Memory B cell (primary cell): ENCODE results near the gene SHANK2.

ENCODE experiments used
- ATAC-seq: fragments of 150-1000 bp; cut with Tn5 transposase; 2 replicates; pipeline ENCODE4 v1.10.0; 2021; ENCODE audit warnings: low read depth, mild to moderate bottlenecking, moderate library complexity
- DNase-seq, 2 donors: peaks; one replicate each; pipeline ENCODE4 v3.0.0; 2022; ENCODE audit warnings: low spot score in 2 of 2
- H3K27ac Mint-ChIP-seq: one replicate; pipeline ENCODE4 v1.8.0; 2022; ENCODE audit warnings: mild to moderate bottlenecking, moderate library complexity, mixed read lengths
- H3K27me3 Mint-ChIP-seq: one replicate; pipeline ENCODE4 v1.8.0; 2022; ENCODE audit warnings: mixed read lengths
- H3K36me3 Mint-ChIP-seq: one replicate; pipeline ENCODE4 v1.8.0; 2022; ENCODE audit warnings: mild to moderate bottlenecking, mixed read lengths
- H3K4me1 Mint-ChIP-seq: one replicate; pipeline ENCODE4 v1.8.0; 2022; ENCODE audit warnings: mixed read lengths
- H3K4me3 Mint-ChIP-seq: one replicate; pipeline ENCODE4 v1.8.0; 2022; ENCODE audit warnings: mild to moderate bottlenecking, moderate library complexity, mixed read lengths
- H3K9me3 Mint-ChIP-seq: one replicate; pipeline ENCODE4 v1.8.0; 2022; ENCODE audit warnings: mixed read lengths

The SHANK2 gene

DNA sequence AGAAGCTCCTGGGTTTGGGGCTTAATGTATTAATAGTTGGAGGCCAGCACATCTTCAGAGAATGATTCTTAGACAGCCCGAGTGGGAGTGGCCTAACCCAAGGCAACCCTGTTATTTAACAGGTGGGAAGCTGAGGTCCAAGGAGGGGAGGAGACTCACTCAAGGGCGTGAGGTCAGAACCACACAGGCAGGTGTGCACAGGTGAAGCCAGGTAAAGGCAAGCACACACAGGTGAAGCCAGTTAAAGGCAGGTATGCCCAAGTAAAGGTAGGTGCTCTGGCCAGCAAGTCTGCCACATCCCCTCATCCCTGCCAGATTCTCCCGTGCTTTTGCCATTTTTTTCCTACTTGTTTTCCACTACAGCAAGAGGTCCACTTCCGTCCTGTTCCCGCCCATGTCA, 2.9 kb upstream of the SHANK2 start:
- H3K27ac Mint-ChIP-seq, result no peak overlapping the region
- H3K36me3 Mint-ChIP-seq, result no peaks in the 10 kb centered on the region
- no peak for DNase-seq
- H3K9me3 Mint-ChIP-seq, result peaks cover 6% of the 10 kb centered on the region
- peaks cover 3% of the 10 kb centered on the region for H3K4me1 Mint-ChIP-seq
- no peak for ATAC-seq
- no peak overlapping the region for H3K4me3 Mint-ChIP-seq
- H3K27me3 Mint-ChIP-seq, result peaks cover 17% of the 10 kb centered on the region

DNA sequence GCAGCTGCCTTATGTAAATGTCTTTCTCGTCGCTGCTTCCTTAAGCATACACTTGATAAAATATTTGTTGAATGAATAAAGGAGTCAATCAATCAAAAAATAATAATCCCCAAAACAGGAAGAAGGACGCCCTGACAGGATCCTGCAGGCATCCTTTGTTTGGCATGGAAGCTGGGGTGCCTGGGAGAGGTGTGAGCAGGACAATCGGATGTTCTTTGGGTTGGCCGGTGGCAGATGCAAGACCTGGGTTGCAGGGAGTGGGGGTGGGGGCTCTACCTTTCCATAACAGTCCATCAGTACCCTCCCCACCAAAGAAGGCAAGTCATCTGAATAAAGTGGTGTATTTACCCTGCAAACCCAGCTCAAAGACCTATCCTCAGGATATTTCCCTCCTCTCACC, 1.4 kb upstream of the SHANK2 start:
- Mint-ChIP-seq H3K36me3 (no peaks in the 10 kb centered on the region), H3K9me3 (peaks cover 6% of the 10 kb centered on the region), H3K27ac (no peak overlapping the region), H3K4me3 (no peak overlapping the region), H3K27me3 (peaks cover 24% of the 10 kb centered on the region), H3K4me1 (peaks cover 3% of the 10 kb centered on the region)
- ATAC-seq (no peak), DNase-seq (no peak)

DNA sequence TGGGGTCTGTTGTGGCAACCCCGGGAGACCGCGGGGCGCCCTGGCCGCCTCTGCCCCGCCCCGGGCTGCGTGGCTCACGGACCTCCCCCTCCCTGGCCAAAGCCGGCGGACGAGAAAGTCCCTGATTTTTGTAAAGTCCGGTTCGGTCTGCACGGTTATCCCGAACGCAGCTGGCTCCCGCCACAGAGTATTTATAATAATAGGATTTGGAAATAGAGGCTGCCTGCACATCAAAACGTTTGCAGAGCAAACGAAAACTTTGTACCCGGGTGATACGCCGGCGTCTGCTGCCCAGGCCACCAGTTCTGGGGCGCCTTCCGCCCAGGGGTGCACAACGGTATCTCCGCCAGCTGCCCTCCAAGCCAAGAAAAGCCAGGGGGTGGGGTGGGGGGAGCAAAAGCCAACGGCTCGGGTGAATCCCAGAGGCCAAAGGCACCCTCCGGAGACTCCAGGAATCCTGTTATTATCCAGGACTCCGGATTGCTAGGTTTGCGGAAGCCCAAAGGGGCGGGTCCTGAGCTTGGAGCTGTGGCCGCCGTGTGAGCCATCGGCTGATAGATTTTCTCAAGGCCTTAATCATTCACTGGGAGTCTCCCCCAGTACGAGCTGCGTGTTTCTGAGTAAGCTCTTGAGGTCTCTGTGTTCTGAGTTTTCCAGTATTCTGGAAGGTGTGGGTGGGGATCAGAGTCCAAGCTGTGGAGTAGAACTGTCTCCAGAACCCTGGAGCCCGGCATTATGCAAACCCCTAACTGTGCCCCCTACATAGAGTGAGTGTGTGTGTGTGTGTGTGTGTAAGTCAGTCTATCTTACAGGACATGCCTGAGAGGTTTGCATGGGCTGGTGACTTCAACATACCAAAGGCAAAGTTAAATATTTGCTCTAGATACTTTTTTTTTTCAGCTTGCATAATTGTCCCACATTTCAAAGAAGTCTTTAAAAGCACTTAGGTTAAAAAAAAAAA, 673 bp upstream of the SHANK2 start:
- Mint-ChIP-seq H3K36me3 (no peaks in the 10 kb centered on the region), H3K27me3 (peaks cover 29% of the 10 kb centered on the region), H3K27ac (no peak overlapping the region), H3K4me1 (peaks cover 3% of the 10 kb centered on the region), H3K4me3 (peak overlapping the region; percentile 24), H3K9me3 (peaks cover 1% of the 10 kb centered on the region)
- no peak for ATAC-seq
- DNase-seq, result no peak

DNA sequence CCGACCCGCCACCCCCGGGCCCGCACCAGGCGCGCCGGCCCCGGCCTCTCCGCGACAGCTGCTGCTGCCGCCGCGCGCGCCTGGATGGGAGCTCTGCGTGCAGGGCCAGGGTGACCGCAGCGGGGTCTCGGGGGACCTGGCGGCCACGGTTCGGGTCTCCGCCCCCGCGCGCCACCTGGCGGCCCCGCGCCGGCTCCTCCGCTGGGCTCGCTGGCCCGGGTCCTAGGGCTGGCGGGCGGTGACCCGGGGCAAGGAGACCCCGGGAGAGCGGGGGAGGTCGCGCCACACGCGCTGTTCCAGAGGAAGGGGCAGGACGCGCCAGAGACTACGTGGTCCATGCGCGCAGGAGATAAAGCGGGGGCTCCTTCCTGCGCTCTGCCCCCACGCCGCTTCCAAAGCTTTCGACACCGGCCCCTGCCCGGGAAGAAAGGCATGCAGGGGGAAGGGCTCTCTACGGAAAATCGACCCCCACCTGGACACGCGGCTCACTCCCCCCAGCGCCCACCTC, 562 bp downstream of the SHANK2 start:
- Mint-ChIP-seq H3K27me3 (peaks cover 29% of the 10 kb centered on the region), H3K27ac (no peak overlapping the region), H3K4me1 (peaks cover 3% of the 10 kb centered on the region), H3K9me3 (no peaks in the 10 kb centered on the region), H3K36me3 (no peaks in the 10 kb centered on the region), H3K4me3 (peak overlapping the region; percentile 78)
- DNase-seq, result peak; percentile 39 to 56
- ATAC-seq, result peak; percentile 81

DNA sequence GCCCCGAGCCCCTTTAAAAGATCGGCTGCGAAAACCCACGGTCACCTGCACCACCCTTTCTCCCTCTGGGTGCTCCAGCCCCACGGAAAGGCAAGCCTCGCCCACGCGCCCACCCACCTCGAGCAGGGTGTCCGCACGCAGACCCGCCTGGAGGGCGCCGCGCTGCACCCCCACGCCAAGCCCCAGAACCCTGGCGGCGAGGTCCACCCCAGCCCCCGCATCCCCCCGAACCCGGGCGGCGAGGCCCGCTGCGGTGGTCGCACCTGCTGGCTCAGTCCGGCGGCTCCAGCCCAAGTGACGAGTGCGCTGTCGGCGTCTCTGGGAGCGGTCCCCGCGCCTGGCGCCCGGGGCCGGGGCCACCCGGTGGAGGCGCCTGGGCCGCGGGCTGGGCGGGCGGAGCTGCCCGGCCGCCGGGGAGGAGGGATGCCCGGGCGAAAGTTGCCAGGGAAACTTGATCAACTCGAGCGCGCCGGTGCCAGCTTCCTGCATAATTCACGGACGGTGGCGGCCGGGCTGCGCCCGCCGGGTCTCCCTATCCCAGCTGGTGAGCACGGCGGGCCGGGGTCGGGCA, 1.1 kb downstream of the SHANK2 start:
- H3K27me3 Mint-ChIP-seq, result peaks cover 29% of the 10 kb centered on the region
- H3K4me3 Mint-ChIP-seq, result peak overlapping the region; percentile 71
- no peaks in the 10 kb centered on the region for H3K36me3 Mint-ChIP-seq

DNA sequence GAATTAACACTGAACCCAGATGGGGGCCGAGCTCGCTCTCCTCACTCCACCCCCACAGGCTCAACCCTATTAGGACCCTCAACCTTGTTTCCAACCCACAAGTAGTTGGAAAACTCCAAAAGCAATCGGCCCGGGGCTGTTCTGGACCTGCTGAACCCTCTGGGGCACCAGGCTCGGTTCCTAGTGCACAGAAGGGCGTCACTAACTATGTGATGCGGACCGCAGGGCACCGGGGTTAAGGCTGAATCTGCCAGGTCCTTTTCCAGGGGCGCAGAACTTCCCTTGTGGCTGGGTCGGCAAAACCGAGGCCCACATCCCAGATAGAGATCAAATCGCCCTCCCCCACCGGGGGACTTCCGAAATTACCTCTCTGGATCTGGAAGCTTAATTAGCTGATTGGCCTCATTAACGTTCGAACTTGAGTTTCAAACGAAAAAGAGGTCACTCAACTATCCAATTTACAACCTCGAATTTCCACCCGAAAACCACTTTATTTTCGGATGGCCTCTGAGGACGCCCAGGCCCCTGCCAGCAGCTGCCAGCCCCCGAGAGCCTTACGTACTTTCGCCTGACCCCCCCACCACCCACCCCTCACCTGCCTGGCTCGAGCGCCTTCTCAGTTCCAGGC, 1.7 kb downstream of the SHANK2 start:
- H3K27ac Mint-ChIP-seq, result no peak overlapping the region
- H3K4me1 Mint-ChIP-seq, result peaks cover 3% of the 10 kb centered on the region
- ATAC-seq (no peak), DNase-seq (no peak)
- H3K4me3 Mint-ChIP-seq, result peak overlapping the region; percentile 71
- peaks cover 28% of the 10 kb centered on the region for H3K27me3 Mint-ChIP-seq
- H3K36me3 Mint-ChIP-seq, result no peaks in the 10 kb centered on the region
- no peaks in the 10 kb centered on the region for H3K9me3 Mint-ChIP-seq

More for the DNA sequence above, 1.1 kb downstream of the SHANK2 start:
- no peak overlapping the region for H3K27ac Mint-ChIP-seq
- H3K9me3 Mint-ChIP-seq, result no peaks in the 10 kb centered on the region
- no peak for DNase-seq
- peaks cover 3% of the 10 kb centered on the region for H3K4me1 Mint-ChIP-seq
- no peak for ATAC-seq

DNA sequence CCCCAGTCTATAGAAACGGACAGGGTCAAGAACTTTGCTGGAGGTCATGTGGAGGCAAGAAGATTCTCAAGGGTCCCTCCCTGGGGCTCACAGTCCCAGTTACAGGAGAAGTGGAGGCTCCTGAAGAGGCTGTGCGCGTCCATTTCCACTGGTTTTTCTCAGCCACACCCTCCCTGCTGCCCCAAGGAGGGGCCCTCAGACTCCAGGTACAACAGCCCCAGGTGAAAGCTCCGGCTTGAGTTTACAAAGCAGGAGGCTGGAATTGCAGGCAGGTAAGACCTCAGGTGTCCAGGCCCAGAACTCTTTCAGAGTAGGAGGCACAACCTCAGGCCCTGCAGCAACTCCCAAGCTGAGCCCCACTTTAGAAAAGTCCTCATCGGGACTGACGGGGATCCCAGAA, 3.1 kb downstream of the SHANK2 start:
- Mint-ChIP-seq H3K4me3 (no peak overlapping the region), H3K9me3 (no peaks in the 10 kb centered on the region), H3K27me3 (peaks cover 26% of the 10 kb centered on the region), H3K4me1 (peaks cover 3% of the 10 kb centered on the region), H3K27ac (no peak overlapping the region), H3K36me3 (no peaks in the 10 kb centered on the region)
- ATAC-seq (no peak), DNase-seq (no peak)

DNA sequence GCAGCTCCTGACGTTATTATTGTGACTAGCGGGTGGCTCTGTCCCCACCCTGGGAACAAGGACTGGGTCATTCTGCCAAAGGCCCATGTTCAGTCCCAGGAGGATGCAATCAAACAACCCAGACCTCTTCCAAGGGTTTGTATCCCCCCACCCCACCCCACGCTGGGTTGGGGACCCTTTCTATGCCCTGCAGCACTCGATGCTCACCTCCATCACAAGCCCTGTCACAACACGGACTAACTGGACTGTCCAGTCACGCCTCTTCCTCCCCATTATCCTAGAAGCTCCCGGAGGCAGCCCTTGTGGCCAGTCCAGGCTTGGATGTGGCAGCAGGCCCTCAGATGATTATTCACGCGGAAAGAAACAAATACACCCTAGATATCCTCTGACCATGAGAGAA, 3.7 kb downstream of the SHANK2 start:
- Mint-ChIP-seq H3K4me3 (no peak overlapping the region), H3K27me3 (peaks cover 22% of the 10 kb centered on the region), H3K36me3 (no peaks in the 10 kb centered on the region), H3K27ac (no peak overlapping the region), H3K4me1 (peaks cover 3% of the 10 kb centered on the region), H3K9me3 (no peaks in the 10 kb centered on the region)
- ATAC-seq, result no peak
- no peak for DNase-seq

DNA sequence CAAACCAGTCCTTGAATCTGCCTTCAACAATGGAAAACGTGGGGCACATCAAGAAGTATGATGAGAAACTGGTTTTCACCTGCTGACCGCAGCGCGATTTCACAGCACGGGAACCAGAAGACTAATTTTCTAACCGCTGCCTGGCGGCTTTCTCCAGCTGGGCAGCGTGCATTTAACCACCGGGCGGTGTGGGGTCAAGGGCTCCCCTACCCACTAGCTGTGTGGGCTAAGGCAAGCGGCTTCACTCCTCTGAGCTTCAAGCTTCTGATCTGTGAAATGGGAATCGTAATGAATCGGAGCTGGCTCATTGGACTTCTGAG, 4.2 kb downstream of the SHANK2 start:
- DNase-seq (no peak), ATAC-seq (no peak)
- Mint-ChIP-seq H3K27me3 (peaks cover 23% of the 10 kb centered on the region), H3K4me1 (peaks cover under 1% of the 10 kb centered on the region), H3K27ac (no peak overlapping the region), H3K9me3 (no peaks in the 10 kb centered on the region), H3K4me3 (no peak overlapping the region), H3K36me3 (no peaks in the 10 kb centered on the region)

DNA sequence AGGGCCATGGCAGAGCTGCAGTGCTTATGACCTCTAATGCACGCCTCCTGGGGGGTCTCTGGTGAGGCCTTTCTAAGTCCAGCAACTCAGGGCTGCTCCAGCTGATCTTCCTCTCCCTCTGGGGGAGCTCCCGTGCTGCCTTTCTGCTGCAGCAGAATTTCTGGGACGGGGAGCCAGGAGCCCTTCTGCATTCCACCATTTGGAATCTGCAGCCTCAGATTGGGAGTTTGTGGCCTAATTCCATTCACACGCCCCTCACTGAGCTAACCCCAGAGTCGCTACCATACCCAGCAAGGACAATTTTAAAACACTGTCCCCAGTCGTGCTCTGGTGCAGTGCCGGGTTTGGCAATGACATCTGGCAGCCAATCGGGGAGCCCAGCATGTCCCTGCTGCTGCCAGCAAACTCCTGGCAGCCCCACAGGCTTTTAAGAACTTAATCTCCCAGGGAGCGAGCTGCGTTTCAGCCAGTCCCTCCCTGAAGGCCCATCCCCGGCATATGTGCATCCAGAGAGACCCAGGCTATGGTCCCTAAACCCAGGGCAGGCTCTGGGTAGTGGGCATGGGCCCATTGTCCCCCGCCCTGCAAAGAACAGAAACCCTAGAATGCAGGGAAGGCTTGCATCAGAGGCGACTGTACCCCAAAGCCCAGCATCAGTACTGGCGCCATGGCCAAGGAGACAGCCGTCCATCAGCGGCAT, 4.7 kb downstream of the SHANK2 start:
- Mint-ChIP-seq H3K36me3 (no peaks in the 10 kb centered on the region), H3K27ac (no peak overlapping the region), H3K4me3 (no peak overlapping the region), H3K27me3 (peaks cover 25% of the 10 kb centered on the region), H3K4me1 (no peaks in the 10 kb centered on the region), H3K9me3 (no peaks in the 10 kb centered on the region)
- ATAC-seq (no peak), DNase-seq (no peak)

DNA sequence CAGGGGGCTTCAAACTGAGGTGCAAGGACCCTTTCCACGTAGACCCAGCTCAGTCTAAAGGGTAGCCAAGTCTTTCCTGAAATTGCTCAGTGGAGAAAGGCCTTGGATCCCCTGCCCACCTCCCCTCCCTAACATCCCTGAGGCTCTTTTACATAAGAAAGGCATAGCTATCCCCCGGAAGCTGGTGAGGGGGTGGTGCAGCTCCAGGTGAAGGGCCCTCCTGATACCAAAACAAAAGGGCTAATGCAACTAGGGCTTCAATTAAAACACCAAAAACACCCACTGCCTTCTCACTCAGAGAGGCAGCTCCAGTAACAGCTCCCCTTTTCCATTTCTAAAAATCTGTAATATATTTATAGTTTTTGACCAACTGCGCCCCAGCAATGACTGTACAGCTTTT, 5.8 kb downstream of the SHANK2 start:
- no peaks in the 10 kb centered on the region for H3K4me1 Mint-ChIP-seq
- no peaks in the 10 kb centered on the region for H3K36me3 Mint-ChIP-seq
- H3K4me3 Mint-ChIP-seq, result no peak overlapping the region
- peaks cover 26% of the 10 kb centered on the region for H3K27me3 Mint-ChIP-seq
- no peak for ATAC-seq
- H3K9me3 Mint-ChIP-seq, result no peaks in the 10 kb centered on the region
- DNase-seq, result no peak
- H3K27ac Mint-ChIP-seq, result no peak overlapping the region

DNA sequence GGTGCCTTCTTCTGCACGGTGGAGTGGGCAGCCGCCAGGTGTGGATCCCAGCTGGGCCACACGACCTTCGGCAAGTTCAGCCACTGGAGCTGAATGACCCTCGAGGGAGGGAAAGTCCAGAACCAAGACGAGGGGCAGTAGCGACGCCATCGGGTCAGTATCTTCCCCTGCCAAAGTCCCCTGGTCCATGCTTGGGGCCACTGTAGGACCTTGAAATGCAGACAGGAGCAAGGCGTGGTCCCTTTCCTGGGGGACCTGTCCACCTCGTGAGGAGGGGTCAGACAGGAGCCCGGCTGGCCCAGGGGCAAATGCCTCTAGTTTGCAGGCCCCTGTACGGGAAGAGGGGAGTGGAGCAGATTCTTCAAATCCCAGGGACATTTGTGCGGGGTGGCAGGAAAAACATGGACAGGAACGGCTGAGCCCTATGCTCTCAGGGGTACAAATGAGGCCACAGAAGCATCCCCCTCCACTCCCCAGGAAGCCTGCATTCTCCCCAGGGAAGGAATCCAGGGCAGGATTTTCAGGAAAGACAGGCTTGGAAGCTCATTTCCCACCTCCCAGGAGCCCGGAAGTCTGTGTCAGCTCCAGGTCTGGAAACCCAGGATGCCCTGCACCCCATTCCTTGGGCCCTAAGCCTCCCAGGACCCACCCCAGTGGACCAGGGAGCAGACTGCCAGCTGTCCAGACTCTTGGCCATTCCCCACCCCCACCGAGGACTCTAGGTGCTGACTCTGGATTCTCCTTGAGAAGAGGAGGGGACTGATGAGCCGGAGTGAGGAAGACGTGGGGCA, 6.6 kb downstream of the SHANK2 start:
- ATAC-seq (no peak), DNase-seq (no peak)
- no peak overlapping the region for H3K4me3 Mint-ChIP-seq
- H3K9me3 Mint-ChIP-seq, result no peaks in the 10 kb centered on the region
- H3K27me3 Mint-ChIP-seq, result peaks cover 29% of the 10 kb centered on the region
- peaks cover 4% of the 10 kb centered on the region for H3K4me1 Mint-ChIP-seq
- no peak overlapping the region for H3K27ac Mint-ChIP-seq
- H3K36me3 Mint-ChIP-seq, result no peaks in the 10 kb centered on the region

DNA sequence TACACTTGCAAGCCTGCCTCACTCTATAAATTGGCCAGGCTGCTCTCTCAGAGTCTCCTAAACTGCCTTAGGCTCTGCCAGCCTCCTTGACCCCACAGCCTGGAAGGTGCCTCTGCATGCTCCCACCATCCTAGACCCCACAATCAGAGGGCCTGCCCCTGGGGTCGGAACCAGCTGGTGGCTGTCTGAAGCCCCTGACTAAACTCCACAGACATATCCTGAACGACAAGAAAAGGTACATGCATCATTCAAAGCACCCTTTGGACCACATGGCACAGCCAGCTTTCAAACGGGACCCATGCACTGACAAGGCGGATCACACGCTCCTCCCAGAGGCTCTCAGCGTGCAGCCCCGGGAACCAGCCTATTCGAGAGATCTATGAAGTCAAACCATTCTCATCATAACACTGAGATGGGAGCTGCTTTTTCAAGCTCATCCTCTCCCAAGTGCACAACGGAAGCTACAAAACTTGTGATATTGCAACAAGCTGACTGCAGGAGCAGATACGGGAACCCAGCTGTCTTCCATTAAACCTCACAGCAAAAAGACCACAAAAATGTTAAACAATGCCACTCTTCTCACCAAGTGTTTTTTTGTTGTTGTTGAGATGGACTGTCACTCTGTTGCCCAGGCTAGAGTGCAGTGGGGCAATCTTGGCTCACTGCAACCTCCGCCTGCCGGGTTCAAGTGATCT, 8.1 kb downstream of the SHANK2 start:
- Mint-ChIP-seq H3K36me3 (no peaks in the 10 kb centered on the region), H3K4me3 (no peak overlapping the region), H3K4me1 (peaks cover 4% of the 10 kb centered on the region), H3K9me3 (no peaks in the 10 kb centered on the region), H3K27me3 (peaks cover 20% of the 10 kb centered on the region), H3K27ac (no peak overlapping the region)
- ATAC-seq (no peak), DNase-seq (no peak)
